HG03045 (cell line): ENCODE measurements around the gene SCN5A.

Experiments
- ATAC-seq: cut with Tn5 transposase; IDR thresholded peaks from one replicate; pipeline ENCODE4 v1.9.1; 2021; ENCODE audit warnings: mild to moderate bottlenecking, moderate library complexity; ENCODE audit not compliant: unreplicated experiment

The SCN5A gene

DNA sequence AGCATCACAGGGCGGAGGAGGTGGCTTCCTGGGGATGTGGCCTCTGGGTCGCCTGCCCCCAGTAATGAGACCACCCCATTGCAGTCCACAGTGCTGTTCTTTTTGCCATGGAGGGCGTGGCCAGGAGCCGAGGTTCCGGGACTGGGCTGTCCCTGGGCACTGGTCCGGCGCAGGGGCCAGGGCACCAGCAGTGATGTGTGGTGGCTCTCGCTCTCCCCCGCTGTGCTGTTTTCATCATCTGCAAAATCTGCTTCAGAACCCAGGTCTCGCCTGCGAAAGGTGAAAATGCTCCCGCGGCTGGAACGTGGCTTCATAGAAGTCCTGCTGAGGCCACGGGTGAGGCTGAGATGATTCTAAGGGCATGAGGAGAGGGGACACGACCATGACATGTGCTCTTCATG lies 45.8 kb downstream of the SCN5A start:
- no peak for ATAC-seq

DNA sequence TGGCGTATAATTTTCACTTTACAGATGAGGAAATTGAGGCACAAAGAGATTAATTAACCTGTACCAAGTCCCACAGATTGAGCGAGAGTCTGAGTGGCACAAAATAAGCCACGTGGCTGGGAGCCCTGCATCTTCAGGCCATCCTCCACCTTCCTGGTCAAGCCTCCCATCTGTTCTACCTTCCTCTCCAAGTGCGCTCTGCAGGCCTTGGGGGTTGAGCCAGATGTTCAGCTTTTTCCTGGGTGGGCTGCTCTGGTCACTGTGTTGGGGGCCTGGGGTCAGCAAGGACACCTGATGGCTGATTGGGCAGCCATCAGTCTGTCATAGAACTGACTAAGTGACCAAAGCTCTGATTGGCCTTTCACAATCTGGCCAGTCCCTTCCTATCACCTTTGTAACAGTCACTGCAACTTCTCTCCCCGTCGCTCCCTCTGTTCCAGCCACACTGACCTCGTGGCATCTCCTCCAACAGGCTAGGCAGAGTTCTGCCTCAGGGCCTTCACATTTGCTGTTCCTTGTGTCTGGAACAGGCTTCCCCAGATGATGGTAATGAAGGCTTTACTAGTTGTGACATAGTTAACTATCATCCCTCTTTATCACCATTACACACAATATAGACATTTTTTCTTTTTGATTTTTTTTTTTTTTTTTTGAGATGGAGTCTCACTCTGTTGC lies 46.8 kb downstream of the SCN5A start:
- ATAC-seq = no peak

- ATAC-seq = no peak
These were observed 47.4 kb downstream of the SCN5A start for GRCh38 chr3:38601956-38602550.

GRCh38 chr3:38600551-38600950 lies 48.9 kb downstream of the SCN5A start:
- ATAC-seq = no peak

DNA sequence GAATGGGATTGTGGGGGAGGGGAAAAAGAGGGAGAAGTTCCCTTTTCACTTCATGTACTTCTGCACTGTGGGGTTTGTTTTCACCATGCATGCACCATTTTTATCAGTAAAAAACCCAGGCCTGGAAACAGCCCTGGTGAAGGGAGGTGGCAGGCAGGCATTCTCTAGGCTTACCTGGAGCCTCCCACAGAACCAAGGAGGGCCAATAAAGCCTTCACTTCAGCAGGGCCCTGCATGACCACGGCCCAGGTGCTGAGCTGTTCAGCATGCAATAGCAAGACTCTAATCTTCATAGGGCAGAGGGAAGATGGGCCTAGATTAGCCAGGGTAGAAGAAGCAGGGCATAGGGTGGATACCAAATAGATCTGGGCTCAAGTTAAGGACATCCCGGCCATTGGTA lies 49.6 kb downstream of the SCN5A start:
- no peak for ATAC-seq

DNA sequence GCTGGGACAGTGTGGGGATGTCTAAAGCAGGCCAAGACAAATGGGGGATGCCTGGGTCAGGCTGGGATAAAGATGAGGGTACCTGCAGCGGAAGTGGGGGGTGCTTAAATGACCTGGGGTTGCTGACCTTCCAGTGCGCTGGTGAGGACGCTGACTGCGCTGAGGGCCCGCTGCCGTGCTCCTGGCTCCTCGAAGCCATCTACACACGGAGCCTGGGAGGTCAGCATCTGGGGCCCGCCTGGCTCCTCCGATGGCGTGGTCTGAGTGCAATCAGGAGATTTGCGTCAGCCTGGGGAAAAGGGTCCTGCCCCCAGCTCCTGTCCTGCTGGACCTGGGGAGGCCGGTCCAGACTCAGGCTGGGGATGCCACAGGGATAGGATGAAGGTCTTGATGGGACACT lies 50.7 kb downstream of the SCN5A start:
- ATAC-seq = no peak

DNA sequence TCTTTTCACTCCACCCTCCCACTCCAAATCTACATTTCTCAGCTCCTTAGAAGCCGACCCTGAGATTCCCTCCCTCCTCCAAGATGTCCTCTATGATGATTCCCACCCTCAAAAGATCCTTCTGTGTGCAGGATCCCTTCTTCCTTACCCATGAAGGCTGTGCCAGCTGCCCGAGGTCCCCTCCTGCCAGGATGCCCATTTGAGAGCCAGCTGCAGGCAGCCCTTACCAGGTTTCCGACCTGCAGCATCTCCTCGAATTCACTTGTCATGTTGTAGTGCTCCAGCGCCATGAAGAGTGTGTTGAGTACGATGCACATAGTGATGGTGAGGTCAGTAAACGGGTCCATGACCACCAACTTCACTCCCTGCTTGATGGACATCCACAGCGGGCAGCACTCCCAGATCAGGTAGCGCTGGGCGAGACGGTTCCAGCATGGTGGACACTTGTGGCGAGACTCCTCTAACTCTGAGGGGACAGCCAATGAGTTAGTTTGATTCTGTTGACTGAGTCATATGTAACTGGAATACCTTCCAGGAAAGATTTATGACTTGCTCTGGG lies 51.9 kb downstream of the SCN5A start:
- ATAC-seq = no peak

DNA sequence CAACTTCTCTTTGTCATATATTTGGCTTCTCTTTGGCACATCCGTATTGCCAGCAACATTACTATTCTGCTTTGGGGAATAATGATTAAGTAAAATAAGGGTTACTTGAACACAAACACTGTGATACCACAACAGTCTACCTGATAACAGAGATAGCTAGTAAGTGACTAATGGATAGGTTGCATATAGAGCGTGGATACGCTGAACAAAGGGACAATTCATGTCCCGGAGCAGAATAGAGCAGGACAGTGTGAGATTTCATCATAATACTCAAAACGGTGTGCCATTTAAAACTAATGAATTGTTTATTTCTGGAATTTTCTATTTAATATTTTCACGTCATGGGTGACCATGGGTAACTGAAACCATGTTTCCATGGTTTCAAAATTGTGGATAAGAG lies 54.1 kb downstream of the SCN5A start:
- no peak for ATAC-seq

- no peak for ATAC-seq
These were observed 59.0 kb downstream of the SCN5A start for GRCh38 chr3:38590521-38590920.

DNA sequence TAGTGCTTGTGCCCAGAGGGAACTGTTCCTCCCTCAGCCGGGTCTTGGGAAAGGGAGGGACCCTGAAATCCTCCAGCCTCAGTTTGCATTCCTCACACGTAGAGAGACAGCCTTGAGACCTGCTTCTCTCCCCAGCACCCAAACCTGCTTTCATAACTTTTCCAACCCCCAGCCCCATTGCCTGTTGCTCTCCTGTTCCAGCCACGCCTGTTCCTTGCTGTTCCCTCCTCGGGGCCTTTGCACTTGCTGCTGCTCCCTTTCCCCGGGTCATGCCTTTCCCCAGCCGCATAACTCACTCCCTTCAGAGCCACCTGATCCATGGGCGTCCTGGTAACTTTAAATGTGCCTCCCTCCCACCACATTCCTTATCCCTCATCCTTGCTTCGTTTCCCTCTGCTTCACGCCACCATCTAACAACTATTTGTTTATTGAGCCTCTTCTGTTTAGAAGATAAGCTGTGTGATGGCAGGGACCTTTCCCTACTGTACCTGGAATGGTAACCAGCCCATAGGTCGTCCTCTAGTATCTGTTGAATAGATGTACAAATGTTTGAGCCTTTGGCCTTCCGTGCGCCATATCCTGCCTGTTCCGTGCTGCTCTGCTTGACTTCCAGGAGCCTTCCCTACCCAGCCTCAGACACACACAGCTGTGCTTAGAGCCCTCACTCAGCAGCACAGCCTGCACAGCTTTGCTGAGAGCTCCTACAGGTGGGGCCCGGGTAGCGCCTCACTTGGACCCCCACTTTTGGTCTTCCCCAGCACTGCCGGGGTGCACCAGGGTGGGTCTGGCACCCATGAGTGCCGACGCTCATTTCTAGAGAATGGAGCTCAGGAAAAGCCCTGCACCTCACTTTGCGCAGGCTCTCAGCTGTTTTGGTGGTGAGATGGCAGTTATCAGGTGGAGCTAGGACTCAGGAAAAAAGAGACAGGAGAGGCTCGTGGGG lies 60.2 kb downstream of the SCN5A start:
- ATAC-seq = no peak

DNA sequence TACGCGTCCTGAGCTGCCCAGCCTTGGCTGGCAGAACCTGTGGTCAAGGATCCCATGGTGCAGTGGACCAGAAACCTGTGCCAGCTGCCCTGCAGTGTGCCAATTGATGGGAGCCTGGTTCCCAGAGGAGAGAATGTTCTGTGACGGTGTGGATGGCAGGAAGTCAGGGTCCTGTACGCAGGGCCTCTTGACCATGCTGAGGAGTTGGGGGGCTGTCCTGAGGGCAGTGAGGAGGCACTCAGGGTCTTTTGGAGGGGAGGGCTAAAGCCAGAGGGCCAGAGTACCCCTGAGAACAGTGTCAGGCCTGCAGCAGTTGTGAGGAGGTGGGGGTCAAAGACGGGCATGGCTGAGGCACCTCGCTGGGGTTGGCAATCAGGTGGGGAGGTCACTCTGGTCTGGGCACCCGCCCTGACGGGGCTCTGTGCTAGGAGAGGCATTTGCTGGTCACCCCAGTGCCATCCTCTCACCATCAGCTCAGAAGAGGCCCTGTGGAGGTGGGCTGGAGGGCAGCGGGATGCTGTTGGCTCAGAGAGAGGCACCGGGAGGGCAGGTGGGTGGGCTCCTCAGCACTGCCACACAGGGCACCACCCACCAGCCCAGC lies 61.0 kb downstream of the SCN5A start:
- no peak for ATAC-seq

GRCh38 chr3:38587548-38588131 lies 61.8 kb downstream of the SCN5A start:
- no peak for ATAC-seq

DNA sequence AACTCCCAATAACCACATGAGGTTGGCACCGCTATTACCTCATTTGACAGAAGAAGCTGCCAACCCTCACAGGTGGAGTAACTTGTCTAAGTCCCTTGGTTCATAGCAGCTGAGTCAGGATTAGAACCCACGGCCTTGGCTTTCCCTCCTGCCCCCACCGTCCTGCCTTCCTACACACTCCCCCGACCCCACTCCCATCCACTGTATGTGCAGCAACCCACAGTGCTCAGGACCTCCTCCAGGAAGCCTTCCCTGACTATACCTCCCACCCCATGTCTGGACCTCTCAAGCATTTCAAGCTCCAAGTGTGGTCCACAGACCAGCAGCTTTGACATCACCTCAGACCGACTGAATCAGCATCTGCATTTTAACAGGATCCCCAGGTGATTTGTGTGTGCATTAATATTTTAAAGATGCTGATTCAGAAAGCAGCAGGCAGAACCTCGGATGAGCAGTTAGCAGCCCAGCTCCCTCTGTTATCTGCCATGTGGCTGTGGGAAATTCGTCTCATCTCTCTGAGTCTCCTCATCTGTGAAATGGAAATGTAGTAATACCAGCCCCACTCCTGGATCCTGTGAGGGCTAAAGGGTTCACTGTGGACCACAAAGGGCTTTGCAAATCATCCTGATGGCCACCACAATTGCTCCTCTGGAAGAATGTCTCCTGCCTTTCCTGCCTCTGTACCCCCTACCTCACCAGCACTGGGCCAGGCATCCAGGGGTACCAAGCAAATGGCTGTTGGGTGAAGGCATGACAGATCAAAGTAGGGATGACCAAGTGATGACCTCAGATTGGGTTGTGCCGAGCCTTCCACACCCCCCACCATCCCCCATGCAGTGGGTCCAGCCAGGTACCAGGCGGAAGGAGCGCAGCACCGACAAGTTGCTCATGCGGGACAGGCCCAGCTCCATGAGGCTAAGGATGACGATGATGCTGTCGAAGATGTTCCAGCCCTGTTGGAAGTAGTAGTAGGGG lies 62.7 kb downstream of the SCN5A start:
- no peak for ATAC-seq

- no peak for ATAC-seq
These were observed 63.6 kb downstream of the SCN5A start for GRCh38 chr3:38585791-38586420.

DNA sequence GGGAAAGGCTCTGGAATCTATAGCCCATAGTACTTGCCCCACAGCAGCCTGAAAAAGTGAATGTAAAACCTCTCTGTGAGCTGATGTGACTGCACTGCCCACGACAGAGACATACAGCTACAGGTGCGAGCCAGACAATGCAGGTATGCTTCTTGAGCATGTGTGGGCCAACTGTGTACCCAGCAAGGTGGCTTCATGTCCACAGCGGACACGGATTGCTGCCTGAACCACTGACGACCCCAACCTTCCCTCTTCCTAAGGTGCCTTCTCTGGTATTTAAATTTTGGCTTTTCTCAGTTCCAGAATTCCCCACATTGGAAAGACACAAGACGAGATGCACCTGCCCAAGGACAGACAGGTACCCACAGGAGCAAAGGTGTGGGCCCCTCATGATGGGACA lies 65.8 kb downstream of the SCN5A start:
- ATAC-seq = no peak

- no peak for ATAC-seq
These were observed 66.4 kb downstream of the SCN5A start for GRCh38 chr3:38582941-38583645.

DNA sequence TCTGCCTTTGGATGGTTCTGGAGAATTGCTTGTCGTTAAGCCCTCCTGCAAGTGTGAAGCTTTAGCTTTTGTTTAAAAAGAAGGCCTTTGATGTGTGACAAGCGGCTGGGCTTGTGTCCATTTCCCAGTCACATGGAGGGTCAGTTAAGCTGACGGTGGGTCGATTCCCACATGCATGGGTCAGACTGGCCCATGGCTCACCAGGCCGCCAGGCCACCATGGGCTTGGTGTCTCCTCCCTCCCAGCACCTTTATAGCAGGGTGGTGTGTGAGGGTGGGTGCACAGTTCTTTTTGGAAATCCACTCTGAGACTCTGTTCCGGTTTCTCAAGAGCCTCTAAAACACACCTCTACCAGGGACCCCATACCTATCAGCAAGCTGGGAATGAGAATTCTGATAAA lies 67.2 kb downstream of the SCN5A start:
- no peak for ATAC-seq

DNA sequence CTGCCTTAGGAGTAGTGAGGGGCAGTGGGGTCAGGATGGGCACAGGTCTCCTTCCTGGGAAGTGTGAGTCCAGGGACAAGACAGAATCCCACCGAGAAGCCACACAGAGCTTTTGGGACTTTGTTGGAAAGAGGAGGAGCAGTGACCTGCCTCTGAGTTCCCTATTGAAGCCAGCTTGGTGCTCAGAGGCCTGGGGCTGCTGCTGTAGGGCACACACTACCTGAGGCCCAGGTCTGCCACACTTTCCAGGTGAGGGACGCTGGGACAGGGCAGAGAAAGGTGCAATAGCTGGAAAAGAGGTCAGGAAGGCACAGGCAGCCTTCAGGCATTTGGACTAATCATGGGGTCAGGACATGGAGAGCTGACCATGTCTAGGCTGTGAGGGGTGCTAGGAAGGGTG lies 67.7 kb downstream of the SCN5A start:
- ATAC-seq = no peak
